Stimulated activated CD8-positive, alpha-beta memory T cell treated with anti-CD3 and anti-CD28 coated beads, Interleukin-7, amount 100 ng/mL, for 48 hours (primary cell): ENCODE results near the gene DLEC1.

Source experiments
- DNase-seq, 2 donors: peaks; one replicate each; pipeline ENCODE4 v3.0.0-alpha.2; 2020; ENCODE audit warnings: low read depth in 1 of 2; ENCODE audit errors: extremely low read depth in 1 of 2

Gene DLEC1

DNA sequence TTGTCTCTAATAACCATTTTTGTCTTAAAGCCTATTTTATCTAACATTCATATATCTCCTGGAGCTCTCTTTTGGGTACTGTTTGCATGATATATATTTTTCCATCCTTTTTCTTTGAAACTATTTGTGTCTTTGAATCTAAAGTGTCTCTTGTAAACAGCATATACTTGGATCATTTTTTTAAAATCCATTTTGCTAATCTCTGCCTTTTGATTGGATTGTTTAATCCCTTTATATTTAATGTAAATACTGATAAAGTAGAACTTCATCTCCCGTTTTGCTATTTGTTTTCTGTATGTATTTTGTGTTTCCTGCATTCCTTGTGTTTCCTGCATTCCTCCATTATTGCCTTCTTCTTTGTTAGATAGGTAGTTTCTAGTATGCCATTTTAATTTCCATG lies 66.5 kb downstream of the DLEC1 start:
- DNase-seq: no peak

DNA sequence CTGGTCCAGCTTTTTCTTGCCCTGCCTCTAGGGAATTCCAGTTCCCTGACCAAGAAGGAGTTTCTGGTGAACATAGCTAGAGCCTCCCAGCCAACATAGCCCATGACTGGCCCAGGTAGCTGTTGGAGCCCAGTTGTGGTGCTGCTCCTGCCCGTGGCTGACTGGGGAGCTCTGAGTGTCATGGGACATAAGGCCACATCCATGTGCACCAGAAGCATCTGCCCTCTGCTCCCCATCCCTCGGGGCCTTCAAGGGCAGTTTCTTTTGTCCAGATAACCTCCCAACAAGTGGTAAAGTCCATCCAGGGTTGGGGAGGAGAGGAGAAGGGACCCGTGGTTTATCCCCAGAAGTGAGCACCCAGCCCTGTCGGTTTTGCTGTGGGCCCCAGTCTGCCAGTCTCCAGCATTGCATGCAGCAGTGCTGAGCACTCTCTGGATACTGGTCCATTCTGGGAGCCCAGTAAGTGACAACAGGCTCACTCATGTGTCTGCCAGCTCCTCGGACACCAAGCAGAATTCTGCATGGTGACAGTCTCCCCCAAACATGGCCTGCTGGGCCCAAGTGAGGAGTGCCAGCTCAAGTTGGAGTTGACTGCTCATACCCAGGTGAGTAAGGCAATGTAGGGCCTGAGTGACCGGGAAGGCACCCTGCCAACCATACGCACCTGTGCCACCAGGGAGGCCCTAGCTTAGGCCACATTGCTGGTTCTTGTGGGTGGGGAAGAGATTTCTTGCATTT lies 69.1 kb downstream of the DLEC1 start:
- no peak for DNase-seq

DNA sequence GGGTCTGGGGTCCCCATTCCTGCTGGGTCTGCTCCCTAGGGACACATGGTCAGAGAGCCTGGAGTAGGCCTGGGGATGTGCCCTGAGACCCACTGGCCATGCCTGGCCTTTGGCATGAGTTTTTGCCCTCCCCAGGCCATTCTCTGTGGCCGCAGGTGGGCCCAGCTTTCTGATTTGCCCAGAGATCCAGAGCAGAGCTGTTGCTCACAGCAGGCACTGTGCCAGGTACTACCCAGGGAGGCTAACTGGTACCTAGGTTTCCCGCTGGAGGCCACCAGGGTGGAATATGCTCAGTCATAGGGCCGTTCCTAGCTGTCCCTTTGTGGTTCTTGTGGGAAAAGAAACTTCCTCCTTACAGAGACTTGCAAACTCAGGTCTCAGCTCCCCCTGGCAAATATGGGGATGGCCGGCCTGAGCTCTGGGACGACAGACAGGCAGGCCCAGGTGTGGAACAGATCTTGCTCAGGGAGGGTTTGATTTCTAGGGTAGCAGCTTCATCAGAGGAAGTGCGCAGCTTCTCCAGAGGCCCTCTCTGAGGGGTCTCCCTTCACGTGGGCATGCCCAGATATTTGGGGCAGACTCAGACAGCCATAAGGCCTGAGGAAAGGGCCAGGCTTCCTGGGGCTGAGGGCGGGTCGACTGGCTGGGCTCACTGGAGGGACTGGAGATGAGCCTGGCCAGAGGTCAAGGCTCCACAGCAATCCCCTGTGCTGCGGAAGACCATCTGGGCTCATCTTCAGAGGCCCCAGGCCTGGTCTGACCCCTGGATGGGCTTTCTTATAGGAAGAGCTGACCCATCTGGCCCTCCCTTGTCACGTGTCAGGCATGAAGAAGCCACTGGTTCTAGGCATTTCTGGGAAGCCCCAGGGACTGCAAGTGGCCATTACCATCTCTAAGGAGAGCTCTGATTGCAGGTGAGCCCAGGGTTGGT lies 69.9 kb downstream of the DLEC1 start:
- no peak for DNase-seq

DNA sequence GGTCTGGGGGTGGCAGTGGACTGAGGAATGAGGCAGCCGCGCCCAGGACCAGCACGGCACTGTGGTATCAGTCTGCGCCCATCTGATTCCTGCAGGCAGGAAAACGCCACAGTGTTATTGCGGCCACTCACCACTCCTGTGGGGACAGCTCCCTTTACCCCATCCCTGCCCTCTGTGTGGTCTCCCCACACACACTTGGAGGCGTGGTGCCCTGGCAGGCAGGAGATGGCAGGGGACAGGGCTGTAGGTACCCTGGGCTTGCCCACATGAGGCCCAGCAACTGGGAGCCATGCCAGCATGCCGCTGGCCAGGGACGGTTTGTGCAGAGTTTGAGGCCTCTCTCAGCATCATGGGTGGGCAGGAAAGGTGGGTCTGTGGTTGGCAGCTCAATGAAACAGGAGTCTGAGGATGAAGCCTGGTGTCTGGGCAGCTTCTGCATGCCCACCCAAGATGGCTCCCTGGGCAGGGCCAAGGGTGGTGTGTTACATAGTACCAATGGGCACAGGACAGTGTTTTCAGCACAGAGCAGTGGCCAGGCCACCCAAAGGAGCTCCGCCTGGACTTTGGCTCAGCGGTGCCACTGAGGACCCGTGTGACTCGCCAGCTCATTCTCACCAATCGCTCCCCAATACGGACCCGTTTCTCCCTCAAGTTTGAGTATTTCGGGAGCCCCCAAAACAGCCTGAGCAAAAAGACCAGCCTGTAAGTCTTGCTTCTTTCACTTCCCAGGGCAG lies 70.7 kb downstream of the DLEC1 start:
- no peak for DNase-seq

- no peak for DNase-seq
These were observed 71.5 kb downstream of the DLEC1 start for GRCh38 chr3:38110314-38111050.

DNA sequence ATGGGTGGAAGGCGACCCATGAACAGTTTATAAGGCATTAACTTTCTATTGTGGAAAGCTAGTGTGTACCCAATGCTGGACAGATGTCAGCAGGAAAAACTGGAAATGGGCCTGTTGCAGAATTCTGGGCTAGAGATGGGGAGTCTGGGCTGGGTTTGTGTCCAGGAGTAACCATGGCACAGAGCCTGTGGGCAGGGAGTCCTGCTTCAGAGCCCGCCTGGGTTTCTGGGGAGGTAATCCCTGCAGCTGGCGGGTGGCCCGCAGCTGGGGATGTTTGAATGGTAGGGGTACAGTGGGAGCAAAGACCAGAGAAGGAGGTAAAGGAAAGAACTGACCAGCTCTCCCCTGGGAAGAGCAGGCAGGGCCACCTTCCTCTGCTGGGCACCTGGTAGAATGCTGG lies 72.2 kb downstream of the DLEC1 start:
- no peak for DNase-seq

- no peak for DNase-seq
These were observed 72.8 kb downstream of the DLEC1 start for GRCh38 chr3:38111696-38112377.

DNA sequence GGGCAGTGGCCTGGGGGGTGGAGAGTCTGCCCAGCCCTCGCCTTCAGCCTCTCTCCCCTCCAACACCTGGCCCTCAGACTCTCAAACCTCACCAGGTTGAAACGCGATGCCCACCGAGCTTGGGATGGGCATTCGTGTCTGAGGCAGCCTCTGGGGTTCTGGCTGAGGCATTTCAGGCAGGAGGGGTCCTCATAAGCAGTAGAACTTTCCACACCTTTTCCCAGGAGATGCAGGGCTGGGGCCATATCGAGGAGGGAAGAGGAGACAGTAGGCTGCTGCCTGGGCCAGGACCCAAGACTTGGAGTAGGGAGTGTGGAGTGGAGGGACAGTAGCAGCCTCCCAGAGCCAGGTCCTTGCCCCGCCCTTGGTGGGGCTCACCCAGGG lies 73.4 kb downstream of the DLEC1 start:
- no peak for DNase-seq

DNA sequence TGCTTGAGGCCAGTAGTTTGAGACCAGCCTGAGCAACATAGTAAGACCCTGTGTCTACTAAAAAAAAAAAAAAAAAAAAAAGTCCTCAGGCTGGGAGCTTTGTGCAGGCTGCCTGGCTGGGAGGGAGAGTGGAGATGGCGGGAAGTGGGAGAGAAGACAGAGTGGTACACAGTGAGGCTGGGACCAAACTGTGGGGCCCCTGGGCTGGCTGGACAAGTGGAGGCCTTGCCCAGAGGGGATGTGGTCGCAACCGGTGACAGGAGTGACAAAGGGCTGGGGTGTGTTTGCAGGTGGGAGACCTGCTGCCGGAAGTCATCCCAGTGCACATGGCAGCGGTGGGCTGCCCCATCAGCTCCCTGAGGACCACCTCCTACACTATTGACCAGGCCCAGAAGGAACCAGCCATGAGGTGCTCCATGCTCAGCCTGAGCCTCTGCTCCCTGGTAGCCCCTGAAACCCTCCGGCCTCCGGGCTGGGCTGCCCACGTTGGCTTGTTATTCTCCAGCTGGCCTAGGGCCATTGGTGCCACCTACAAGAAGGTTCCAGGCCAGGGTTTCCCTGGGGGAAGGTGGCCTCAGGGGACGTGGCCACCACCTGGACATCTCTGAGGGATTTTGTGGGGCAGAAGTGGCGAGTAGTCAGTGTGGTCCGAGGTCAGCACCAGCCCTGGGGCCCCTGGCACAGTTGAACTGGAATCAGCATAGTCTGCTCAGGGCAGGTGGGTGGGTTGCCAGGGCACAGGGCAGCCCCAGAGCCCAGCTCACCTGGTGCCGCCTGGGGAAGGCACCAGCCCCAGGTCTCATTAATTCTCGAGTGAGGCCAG lies 75.3 kb downstream of the DLEC1 start:
- DNase-seq: no peak

- no peak for DNase-seq
These were observed 76.1 kb downstream of the DLEC1 start for GRCh38 chr3:38114875-38115644.

GRCh38 chr3:38115645-38116427 lies 76.8 kb downstream of the DLEC1 start:
- DNase-seq: no peak

DNA sequence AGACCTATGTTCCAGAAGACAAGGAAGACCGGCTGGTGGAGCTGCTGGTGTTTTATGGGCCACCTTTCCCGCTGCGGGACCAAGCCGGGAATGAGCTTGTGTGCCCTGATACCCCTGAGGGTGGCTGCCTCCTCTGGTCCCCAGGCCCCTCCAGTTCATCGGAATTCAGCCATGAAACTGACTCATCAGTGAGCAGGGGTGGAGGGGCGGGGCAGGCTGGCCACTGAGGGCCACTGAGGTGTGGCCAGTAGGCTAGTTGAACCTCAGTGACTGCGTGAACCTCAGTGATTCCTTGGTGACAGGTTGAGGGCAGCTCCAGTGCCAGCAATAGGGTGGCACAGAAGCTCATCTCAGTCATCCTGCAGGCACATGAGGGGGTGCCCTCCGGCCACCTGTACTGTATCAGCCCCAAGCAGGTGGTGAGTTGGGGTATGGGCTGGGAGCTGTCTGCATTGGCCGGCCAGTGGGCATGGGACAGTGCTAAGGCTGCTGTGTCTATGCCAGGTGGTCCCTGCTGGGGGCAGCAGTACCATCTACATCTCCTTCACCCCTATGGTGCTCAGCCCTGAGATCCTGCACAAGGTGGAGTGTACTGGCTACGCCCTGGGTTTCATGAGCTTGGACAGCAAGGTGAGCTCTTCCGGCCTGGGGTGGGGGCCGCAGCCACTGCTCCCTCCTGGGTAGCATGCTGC lies 77.6 kb downstream of the DLEC1 start:
- no peak for DNase-seq

DNA sequence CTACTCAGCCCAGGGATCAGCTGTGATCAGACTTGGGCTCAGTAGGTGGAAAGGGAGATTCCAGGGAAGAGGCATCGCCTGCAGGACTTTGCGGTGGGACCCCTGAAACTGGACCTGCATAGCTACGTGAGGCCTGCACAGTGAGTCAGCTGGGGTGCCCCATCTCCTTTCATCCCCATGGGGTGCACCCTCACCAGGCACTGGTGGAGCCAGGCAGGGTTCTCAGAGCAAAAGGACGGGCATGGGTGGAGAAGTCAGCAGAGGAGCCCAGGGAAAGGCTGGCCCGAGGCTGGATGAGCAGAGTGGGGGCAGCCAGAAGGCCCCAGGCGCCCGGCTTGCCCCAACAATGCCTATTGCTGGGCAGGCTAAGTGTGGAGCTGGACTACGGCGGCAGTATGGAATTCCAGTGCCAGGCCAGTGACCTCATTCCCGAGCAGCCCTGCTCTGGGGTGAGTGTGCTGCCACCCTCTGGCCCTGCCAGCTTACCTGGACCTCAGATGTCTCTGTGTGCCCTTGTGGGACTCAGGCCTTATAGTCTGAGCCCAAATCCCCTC lies 78.2 kb downstream of the DLEC1 start:
- DNase-seq: no peak

DNA sequence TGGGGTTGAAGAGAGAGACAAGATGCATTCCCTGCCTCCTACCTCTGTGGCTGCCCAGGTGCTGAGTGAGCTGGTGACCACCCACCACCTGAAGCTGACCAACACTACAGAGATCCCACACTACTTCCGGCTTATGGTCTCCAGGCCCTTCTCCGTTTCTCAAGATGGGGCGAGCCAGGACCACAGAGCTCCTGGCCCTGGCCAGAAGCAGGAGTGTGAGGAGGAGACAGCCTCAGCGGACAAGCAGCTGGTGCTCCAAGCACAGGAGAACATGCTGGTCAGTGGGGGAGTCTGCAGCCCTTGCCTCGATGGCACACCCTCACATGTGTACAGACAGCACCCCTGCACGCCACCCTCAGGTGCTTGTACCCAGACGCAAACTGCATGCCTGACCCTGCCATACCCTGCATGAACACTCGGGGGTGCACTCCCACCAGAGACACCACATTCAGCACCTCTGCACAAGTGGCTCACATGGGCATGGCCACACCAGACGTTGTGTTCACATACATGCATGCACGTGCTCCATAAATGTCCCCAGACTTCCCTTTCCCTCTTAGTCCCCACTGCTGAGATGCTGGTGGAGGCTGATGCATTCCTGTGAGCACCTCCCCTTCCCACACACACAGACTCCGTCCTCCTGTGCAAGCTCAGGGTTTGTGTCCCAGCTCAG lies 78.9 kb downstream of the DLEC1 start:
- DNase-seq: peak; percentile 30 to 52

GRCh38 chr3:38118421-38119247 lies 79.6 kb downstream of the DLEC1 start:
- DNase-seq: no peak

DNA sequence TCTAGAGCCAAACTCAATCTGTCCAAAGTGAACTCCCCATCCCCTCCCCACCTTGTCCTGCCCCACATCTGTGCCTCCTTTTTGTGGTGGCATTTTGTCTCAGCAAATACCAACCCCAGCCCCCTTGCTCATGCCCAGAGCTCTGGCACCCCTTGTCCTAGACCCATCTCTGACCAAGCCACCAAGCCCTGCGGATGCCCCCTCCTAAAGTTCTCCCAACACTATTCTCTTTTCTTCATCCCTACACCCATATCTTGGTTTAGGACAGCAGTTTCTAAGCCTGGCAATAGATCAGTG lies 80.2 kb downstream of the DLEC1 start:
- DNase-seq: no peak
